Measurements from ENCODE around the gene ARMH4. TPM values are rescaled to one million over a fixed set of nuclear protein-coding genes. Genes with fewer than 3 reads are reported as not detected.

ARMH4 gene
- total RNA-seq, 1 experiment from 2014 or later = 7.8 TPM

GRCh38 chr14:57974896-57975295, 177.1 kb downstream of the ARMH4 start:
- CTCF ChIA-PET = no interaction called here
- no peak for TF ChIP-seq CTCF (conservative IDR thresholded peaks at IDR 0.05; ENCODE audit: low read depth, low read length)
- TF ChIP-seq EZH2 (IDR thresholded peaks at IDR 0.05; ENCODE audit: borderline replicate concordance, low read depth, low read length, poor library complexity, severe bottlenecking) = no peak
- DNase-seq (ENCODE audit: low spot score) = no peak
- POLR2A ChIA-PET (ENCODE audit: low non-redundant PET) = no interaction called here
- Histone ChIP-seq H3K9me3 (ENCODE audit: low read depth, low read length, poor library complexity, severe bottlenecking) (no peaks in the 10 kb centered on the region), H3K27ac (ENCODE audit: low read depth, low read length, poor library complexity, severe bottlenecking) (no peak overlapping the region), H3K36me3 (ENCODE audit: insufficient read depth, low read length, poor library complexity, severe bottlenecking) (no peaks in the 10 kb centered on the region), H3K4me1 (ENCODE audit: insufficient read depth, low read length, poor library complexity, severe bottlenecking) (peaks cover 15% of the 10 kb centered on the region), H3K27me3 (replicated peaks; ENCODE audit: insufficient read depth, low read depth, low read length, poor library complexity) (no peaks in the 10 kb centered on the region), H3K4me3 (ENCODE audit: low read depth, low read length, poor library complexity, severe bottlenecking) (no peak overlapping the region)
- no TSS peak for BruUV-seq (replicated peaks)
- intact Hi-C loops (cut with micrococcal nuclease; ENCODE audit: unreplicated experiment) = no loop called here

GRCh38 chr14:57970594-57970993, 181.4 kb downstream of the ARMH4 start:
- Histone ChIP-seq H3K27ac (ENCODE audit: low read depth, low read length, poor library complexity, severe bottlenecking) (no peak overlapping the region), H3K4me1 (ENCODE audit: insufficient read depth, low read length, poor library complexity, severe bottlenecking) (peaks cover 18% of the 10 kb centered on the region), H3K9me3 (ENCODE audit: low read depth, low read length, poor library complexity, severe bottlenecking) (no peaks in the 10 kb centered on the region), H3K36me3 (ENCODE audit: insufficient read depth, low read length, poor library complexity, severe bottlenecking) (no peaks in the 10 kb centered on the region), H3K4me3 (ENCODE audit: low read depth, low read length, poor library complexity, severe bottlenecking) (no peak overlapping the region), H3K27me3 (replicated peaks; ENCODE audit: insufficient read depth, low read depth, low read length, poor library complexity) (no peaks in the 10 kb centered on the region)
- no peak for TF ChIP-seq EZH2 (IDR thresholded peaks at IDR 0.05; ENCODE audit: borderline replicate concordance, low read depth, low read length, poor library complexity, severe bottlenecking)
- no peak for TF ChIP-seq CTCF (conservative IDR thresholded peaks at IDR 0.05; ENCODE audit: low read depth, low read length)
- CTCF ChIA-PET = no interaction called here
- POLR2A ChIA-PET (ENCODE audit: low non-redundant PET) = no interaction called here
- no TSS peak for BruUV-seq (replicated peaks)
- intact Hi-C loops (cut with micrococcal nuclease; ENCODE audit: unreplicated experiment) = no loop called here
- no peak for DNase-seq (ENCODE audit: low spot score)

GRCh38 chr14:57970175-57970574, 181.8 kb downstream of the ARMH4 start:
- POLR2A ChIA-PET (ENCODE audit: low non-redundant PET) = no interaction called here
- CTCF ChIA-PET = no interaction called here

More at GRCh38 chr14:57970175-57970574, 181.8 kb downstream of the ARMH4 start:
- no peaks in the 10 kb centered on the region for H3K27me3 ChIP-seq (replicated peaks; ENCODE audit: insufficient read depth, low read depth, low read length, poor library complexity)
- intact Hi-C loops (cut with micrococcal nuclease; ENCODE audit: unreplicated experiment) = no loop called here
- no peaks in the 10 kb centered on the region for H3K36me3 ChIP-seq (ENCODE audit: insufficient read depth, low read length, poor library complexity, severe bottlenecking)
- peaks cover 18% of the 10 kb centered on the region for H3K4me1 ChIP-seq (ENCODE audit: insufficient read depth, low read length, poor library complexity, severe bottlenecking)
- H3K4me3 ChIP-seq (ENCODE audit: low read depth, low read length, poor library complexity, severe bottlenecking) = no peak overlapping the region
- H3K27ac ChIP-seq (ENCODE audit: low read depth, low read length, poor library complexity, severe bottlenecking) = no peak overlapping the region
- H3K9me3 ChIP-seq (ENCODE audit: low read depth, low read length, poor library complexity, severe bottlenecking) = no peaks in the 10 kb centered on the region
- no peak for TF ChIP-seq EZH2 (IDR thresholded peaks at IDR 0.05; ENCODE audit: borderline replicate concordance, low read depth, low read length, poor library complexity, severe bottlenecking)
- TF ChIP-seq CTCF (conservative IDR thresholded peaks at IDR 0.05; ENCODE audit: low read depth, low read length) = no peak
- no TSS peak for BruUV-seq (replicated peaks)
- DNase-seq (ENCODE audit: low spot score) = no peak
